ENCODE measurements around the gene C2orf49.
A peak's percentile ranks its signal among the peaks of the same experiment; 100 is the strongest.

Gene C2orf49

DNA sequence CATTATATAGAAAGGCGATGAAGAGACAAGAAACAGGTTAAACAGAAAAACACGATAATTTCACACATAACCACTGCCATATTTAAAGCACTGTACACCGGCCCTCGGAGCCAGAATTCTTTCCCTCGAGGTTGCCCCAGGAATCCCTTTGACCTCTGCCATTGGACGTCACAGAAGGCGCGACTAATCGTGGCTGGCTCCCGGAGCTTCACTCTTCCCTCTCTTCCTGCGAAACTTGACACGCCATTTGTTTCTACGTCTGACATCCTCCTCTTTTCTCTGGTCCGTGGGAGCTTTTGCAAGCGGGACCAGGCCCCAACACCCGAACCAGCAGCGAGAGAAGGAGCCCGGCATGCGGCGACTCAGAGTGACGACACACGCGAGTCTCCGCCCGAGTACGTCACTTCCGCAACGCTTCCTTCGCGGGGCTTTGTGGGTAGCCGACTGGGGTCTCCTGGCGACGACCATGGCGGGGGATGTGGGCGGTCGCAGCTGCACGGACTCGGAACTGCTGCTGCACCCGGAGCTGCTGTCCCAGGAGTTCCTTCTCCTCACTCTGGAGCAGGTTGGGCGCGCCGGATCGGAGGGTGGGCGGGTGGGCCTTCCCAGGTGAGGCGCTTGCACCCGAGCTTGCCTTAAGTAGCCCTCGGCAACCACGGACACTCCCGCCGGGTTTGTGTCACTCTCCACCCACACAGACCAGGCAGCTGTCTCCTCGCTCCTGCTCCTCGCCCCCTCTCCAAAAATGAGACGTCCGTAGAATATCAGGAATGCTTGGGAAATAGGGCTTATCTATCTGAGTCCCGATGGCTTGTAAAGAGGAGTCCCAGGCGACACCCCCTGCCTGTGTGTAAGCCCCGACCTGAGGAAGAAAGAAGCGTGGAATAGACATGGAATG, at the start of gene C2orf49:
C2orf49 (plus strand) TSS at position 419 of the 898 bp plus-strand sequence; CDS start at position 467, 48 bp downstream.
- DNase-seq (ENCODE audit: low spot score), result peak; percentile 93

DNA sequence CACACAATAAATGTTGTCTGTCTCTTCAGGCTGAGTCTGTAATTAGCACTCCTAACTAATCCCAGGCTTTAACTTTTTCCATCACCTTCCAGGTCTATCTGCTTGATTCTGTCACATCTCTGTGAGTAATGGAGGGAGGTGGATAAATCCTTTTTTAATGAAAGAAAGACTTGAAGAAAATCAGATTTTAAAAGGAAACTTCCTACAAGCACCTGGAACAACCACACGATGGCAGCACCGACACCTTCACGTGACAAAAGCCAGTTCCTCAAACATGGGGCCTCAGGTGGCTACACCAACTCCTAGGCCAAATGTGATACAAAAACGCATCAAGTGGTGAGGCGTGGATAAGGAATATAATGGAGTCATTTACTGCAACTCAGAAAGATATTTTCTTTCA, 49.6 kb upstream of the C2orf49 start:
- DNase-seq (ENCODE audit: low spot score), result peak; percentile 61

DNA sequence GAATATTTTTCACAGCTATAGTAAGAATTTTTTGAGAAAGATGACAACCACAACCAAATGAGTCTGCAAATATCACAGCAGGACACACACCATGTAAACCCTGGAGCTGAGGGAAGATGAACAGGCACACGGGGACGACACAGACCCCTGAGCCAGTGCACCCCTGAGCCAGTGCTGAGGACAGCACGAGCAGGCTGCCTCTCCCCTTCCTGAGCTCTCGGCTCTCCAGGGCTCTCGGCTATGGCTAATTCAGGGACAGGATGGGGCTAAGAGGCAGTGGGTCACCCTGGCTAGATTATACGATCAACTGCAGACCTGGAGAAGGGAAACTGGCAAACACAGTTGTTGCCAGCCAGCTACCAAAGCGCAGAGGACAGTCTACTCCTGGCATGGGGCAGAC, 49.2 kb upstream of the C2orf49 start:
- DNase-seq (ENCODE audit: low spot score), result no peak

DNA sequence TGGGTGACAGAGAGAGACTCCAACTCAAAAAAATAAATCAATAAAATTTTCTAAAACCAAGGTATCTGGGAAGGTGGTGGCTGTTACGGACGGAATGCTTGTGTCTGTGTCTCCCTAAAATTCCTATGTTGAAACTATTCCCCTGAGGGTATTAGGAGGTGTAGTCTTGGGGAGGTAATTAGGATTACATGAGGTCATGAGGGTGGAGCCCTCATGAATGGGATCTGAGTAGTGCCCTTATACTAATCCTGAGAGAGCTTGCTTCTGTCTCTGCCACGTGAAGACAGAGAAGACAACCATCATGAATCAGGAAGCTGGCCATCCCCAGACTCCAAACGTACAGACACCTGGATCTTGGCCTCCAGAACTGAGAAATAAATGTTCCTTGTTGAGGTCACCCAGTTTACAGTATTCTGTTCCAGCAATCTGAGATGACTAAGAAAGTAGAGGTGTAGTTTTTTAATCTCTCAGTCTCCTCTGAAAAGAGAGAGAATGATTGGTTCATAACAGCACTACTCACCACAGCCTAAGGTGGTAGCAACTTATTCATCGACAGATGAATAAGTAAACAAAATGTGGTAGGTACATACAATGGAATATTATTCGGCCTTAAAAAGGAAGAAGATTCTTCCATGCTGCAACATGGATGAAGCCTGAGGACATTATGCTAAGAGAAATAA, 46.2 kb upstream of the C2orf49 start:
- no peak for DNase-seq (ENCODE audit: low spot score)

DNA sequence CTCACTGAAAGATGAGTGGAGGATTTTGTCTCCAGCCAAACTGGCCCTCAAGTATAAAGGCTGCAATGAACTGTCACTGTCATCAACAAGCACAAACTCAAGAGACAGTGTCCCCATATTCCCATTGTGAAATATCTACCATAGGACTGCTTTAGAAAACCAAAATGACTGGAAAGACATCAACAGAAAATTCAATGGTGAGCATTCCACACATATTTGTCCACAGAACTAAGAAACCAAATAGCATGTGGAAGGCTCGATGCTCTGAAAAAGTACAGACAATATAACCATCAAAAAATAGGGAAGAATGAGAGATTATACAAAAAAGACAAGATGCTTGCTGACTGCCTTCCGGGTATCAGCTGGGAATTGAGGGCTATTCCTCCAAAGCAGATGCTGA, 45.4 kb upstream of the C2orf49 start:
- no peak for DNase-seq (ENCODE audit: low spot score)

DNA sequence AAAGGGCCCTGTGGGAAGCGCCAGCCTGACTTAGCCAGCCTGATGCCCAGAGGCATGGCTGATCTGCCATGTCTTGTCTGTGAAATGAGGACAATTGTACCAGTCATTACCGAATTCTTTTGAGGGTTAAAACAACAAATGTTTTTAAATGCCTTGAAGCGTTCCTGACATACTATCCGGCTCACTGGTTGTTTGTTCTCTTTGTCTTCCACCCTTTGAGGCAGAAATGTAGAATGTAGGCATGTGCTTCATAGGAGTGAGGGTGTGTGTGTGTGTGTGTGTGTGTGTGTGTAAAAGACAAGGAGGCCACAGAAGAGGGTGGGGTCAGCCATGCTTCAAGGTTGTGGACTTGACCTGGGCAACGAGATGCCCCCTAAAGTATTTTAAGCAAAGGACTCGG, 43.3 kb upstream of the C2orf49 start:
- no peak for DNase-seq (ENCODE audit: low spot score)

DNA sequence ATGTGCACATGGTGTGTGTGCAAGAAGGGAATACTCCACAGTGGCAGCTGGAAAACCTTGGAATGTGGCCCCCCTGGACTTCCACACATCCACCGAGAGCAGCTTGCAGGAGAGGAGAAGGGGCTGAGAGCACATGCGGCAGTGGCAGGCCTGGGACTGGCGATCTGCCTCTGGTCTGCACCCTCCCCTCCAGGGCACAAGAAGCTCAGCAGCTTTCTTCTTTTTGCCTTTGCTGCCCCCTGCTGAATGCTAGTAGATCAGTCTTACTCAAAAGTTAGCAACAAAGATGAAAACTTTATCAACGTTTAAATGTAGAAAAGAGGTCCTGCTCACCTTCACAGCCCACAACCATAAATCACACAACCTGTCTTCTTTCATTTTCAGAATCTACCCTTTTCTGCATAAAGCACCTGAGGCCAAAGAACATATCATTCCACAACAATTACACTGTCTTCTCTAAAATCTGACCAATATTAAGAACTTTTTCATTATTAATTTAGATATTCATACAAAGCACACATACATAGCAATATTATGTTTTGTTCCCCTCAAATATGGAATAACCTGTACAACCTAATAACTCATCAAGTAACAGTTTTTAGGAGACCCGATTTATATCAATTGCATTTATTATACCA, 42.4 kb upstream of the C2orf49 start:
- peak; percentile 85 for DNase-seq (ENCODE audit: low spot score)

DNA sequence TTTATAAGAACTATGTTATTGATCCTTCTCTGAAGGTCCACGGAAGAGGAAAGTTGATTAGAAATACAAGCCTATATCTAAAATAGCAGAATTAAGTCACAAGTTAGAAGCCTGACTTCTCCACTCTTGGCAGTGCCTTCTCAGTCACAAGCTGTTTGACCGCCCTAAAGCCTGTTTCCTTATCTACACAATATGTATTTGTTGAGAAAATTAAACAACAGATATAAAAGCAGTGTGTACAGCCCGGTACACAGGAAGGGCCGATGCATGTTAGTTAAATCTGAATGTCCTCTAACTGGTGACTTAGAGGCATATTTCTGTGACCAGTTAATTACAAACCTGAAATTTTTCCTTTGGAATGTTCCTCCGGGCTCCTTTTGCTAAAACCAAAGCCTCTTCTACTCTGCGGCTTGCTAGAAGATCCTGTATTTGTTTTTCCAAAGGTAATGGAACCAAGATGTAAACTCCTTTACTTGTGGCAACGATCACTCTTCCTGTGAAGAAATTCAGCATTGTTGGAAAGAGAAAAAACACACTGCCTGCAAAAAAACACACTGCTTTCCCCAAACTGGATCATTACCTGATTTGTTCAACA, 41.2 kb upstream of the C2orf49 start:
- DNase-seq (ENCODE audit: low spot score), result no peak

DNA sequence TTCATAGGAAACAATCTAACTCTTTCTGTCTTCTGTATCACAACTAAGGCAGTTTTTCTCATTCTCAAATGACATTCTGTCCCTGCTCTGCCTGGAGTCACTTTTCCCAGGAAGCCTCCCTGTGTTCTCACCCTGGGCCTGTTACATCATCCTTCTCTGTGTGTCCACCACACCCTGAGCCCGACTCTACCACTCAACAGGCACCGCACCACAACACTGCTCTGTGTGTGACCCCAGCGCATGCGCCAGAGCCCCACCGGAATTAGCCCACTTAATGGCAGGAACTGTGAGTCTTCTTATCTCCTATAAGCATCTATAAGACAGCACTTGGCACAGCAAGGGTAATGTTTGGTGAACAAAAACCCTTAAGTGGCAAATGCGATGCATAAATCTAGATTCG, 40.1 kb upstream of the C2orf49 start:
- no peak for DNase-seq (ENCODE audit: low spot score)

DNA sequence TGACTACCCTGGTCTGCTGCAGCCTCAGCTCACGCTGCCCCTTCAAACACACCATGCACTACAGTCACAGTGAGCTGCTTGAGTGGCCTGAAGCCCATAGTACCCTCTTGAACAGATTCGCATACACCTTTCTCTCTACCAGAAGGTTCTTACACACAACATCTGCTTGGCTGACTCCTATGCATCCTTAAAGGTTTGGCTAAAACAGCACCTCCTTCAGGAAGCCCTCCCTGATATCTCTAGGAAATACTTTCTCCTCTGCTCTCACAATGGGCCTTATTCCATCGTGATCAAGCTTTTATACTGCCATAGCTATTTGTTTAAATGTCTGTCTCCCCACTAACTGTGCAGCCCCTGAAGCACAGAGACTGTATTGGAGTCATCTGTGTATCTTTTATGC, 39.3 kb upstream of the C2orf49 start:
- DNase-seq (ENCODE audit: low spot score), result no peak

DNA sequence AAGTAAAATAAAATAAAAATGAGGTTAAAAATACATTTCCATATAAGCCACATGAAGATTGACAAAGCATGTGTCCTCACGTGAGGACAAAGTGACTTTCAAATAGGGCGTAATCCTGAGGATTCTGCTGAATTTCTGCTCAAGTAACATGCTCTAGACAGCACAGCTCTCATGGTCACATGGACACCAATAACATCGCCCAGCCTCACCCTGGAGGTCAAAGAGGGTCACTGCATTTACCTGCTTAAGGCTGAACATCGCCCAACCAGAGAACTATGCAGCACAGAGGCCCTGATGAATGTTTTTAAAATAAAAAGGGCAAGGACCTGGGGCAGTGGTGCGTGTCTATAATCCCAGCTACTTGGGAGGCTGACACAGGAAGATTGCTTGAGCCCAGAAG, 38.0 kb upstream of the C2orf49 start:
- peak; percentile 39 for DNase-seq (ENCODE audit: low spot score)

DNA sequence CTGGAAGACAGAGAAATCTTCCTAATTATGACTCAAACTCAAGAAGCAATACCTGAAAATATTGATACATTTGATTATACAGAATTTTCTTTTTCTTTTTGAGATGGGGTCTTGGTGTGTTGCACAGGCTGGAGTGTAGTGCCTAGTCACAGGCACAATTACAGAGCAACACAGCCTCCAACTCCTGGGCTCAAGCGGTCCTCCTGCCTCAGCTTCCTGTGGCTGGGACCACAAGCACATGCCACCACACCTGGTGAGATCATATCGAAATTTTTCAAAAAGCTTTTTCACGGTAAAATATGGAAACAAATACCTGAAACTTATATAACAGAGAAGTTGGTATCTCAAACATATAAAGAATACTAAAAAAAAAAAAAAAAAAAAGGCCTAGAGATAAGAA, 35.7 kb upstream of the C2orf49 start:
- no peak for DNase-seq (ENCODE audit: low spot score)

DNA sequence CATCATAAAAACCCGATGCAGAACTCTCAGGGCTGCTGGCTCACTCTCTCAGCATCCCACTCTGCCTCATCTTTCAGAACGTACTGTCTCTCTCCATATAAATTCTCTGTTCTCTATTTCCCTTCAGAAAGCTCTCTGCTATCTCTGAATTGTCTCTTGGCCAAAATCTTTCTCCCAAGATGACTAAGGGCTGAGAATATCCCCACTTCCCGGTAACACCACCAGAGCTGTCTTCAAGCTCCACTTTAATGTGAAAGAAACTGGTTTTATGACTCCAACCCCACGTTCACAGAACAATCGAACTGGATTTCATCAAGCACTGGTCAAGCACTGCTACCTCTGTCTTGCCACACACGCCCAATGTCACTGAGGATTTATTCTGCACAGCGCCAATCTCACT, 30.2 kb upstream of the C2orf49 start:
- no peak for DNase-seq (ENCODE audit: low spot score)

DNA sequence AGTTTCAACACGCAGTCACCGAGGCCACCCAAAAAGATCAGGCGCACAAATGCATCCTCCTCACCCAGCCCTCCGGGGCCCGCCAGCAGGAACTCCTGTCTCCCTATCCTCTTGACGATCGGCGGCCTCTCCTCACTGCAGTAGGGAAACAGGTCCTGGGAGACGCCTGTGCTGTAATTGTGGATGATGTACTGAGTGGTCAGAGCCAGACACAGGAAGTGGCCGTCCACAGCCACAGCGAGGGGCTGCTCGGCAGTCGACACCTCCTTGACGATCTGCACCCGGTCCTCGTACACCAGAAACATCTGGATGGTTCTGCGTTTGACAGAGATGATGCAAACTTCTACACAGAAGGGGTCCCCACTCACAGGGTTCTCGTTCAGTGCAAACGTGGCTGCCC, 29.8 kb upstream of the C2orf49 start:
- no peak for DNase-seq (ENCODE audit: low spot score)

DNA sequence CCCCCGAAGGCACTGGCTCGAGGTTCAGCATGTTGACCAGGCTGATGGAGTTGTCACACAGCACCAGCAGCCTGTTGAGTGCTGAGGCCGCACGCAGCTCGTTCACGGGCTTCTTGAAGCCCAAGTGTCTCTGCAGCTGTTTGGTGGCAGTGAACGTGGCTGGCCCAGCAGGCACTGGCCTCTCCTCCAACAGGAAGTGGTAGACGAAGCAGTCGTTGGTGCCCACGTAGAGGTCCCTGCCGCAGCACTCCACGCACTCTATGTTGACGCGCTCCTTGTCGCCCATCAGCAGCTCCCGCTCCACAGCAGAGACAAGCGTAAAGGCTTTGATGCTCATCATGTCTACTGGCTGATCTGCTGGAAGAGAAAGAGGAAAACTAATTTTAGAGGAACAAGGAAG, 29.4 kb upstream of the C2orf49 start:
- DNase-seq (ENCODE audit: low spot score), result no peak

DNA sequence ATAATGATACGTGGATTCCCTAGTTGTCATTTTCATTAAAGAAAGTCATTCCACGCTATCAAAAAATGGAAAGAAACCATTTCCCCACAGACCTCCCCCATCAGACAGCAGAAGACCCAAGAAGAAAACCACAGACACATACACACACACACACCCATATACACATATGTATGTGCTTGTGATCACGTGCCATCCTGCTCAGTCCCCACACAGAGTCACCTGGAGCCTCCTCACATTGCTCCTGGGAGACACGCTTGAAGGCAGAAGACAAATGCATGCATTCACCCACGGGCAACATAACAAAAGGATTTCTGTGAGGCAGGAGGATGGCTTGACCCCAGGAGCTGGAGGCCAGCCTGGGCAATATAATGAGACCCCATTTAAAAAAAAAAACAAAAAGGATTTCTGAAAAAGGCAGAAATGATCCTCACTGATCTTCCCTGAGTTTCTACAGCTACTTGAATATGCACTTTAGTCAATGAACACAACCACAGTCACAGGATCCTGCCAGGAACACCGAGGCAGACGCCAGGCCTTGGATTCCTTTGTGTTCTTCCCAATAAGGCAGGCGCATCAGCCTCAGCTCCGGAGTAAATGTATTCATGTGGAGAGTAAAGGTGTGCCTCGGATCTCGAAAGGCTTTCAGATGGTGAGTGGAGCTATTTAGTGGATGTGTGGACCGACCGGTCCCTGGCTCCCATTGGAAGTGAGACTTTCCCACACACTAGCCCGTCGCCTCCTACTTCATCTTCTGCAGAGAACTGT, 28.8 kb upstream of the C2orf49 start:
- DNase-seq (ENCODE audit: low spot score), result no peak

DNA sequence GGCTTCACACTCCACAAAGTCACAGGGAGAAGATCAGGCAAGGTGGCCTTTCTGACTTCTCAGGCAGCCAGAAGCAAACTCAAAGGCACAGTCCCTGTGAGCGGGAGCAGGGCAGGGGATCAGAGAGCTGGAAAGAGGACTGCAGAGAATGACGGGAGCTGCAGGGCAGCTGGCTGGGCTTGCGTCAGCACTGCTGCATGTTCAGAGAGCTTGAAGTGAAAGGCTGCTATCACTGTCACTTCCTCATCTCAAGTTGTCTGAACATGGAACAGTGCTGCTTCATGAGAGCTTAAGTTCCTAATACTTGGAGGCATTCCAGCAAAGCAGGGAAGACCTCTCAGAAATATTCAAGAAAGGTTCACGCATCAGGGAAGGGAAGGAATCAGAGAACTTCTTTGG, 28.2 kb upstream of the C2orf49 start:
- peak; percentile 21 for DNase-seq (ENCODE audit: low spot score)

DNA sequence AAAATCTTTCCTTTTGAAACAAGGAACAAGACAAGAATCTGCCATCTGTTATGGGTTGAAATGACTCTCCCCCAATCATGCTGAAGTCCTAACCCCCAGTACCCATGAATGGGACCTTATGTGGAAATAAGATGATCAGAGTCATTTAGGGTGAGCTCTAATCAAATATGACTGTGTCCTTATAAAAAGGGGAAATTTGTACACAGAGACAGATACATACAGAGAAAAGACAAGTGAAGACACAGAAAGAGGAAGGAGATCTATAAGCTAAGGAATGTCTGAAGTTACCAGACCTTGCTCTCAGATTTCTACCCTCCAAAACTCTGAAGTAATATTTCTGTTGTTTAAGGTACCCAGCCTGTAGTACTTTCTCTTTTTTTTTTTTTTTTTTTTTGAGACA, 23.5 kb upstream of the C2orf49 start:
- no peak for DNase-seq (ENCODE audit: low spot score)

DNA sequence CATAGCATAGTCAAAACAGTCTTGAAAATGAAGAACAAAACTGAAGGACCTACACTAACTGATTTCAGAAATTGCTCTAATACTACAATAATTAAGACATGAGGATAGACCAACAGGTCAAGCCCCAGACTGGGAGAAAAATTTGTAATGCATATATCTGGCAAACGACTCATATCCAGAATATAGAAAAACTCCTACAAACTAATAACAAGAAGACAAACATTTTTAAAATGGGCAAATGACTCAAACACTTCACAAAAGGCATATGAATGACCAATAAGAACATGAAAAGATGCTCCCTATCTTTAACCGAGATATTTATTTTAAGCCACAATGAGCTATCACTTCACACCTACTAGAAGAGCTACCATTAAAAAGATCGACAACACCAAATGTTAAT, 22.0 kb upstream of the C2orf49 start:
- no peak for DNase-seq (ENCODE audit: low spot score)

DNA sequence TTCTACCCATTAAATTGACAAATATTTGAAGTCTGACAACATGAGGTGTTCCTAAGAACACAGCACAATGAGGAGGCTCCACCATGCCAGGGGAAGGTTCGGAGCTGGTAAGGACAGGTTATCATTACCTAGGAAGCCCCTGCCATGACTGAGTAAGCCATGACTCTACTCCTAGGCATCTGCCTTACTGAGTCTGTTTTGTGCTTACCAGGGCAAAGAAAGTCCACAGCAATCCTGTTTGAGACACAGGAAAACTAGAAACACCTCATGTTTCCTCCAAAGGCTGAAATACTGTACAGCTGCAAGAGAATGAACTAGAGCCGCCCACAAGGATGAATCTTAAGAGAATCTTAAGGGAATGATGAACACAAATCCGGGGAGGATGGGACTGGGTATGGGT, 19.4 kb upstream of the C2orf49 start:
- no peak for DNase-seq (ENCODE audit: low spot score)

DNA sequence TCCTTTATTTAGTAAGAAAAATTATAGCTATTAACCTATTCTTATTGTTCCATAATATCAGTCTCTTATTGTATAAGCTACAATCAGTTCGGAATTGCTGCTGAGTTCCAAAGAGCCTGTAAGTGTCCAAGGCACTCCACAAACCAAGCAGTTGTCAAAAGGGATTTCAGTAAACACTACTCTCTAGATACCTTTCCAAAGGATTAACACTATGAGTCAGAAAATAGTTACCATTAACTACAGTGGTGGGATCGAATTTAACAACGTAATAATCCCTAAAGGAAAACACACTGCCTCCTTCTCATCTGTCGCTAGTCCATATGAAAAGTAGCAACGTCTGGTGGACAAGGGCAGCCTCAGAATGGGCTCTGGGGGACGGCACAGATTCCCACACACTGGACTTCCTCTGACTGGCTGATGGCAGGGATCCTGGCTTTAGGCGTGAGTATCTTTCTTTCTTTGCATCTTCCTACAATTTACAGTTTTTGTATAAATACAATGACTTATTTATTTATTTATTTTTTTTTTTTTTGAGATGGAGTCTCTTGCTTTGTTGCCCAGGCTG, 16.6 kb upstream of the C2orf49 start:
- no peak for DNase-seq (ENCODE audit: low spot score)

All from iPS-NIHi11 (cell line).